HepG2 (cell line): ENCODE data around the gene API5. TPM values are rescaled to one million over a fixed set of nuclear protein-coding genes. Genes with fewer than 3 reads are reported as not detected.
A peak's percentile ranks its signal among the peaks of the same experiment; 100 is the strongest.

Experiments
- ATF4 ChIP-seq, 2 experiments: fragments of 450-650 bp in 1 of 2; sonication (generic) in 1 of 2; formaldehyde crosslinking; IDR thresholded peaks; 2 replicates each; pipeline versions ENCODE4 v1.5.0 to v1.8.0; 2020 to 2022; ENCODE audit warnings: mild to moderate bottlenecking in 1 of 2, missing genetic modification reagents in 1 of 2
- BORCS8-MEF2B ChIP-seq: sonication (generic); formaldehyde crosslinking; IDR thresholded peaks from 2 replicates; pipeline ENCODE4 v1.8.0; 2022; ENCODE audit warnings: mild to moderate bottlenecking, missing genetic modification reagents
- CREB1 ChIP-seq, 2 experiments: fragments of 450-650 bp in 1 of 2; IDR thresholded peaks; 2 replicates each; pipeline ENCODE4 v1.6.1; 2016 to 2017; ENCODE audit warnings: control low read depth in 1 of 2, mild to moderate bottlenecking in 1 of 2, missing compliant biosample characterization in 1 of 2, missing genetic modification characterization in 1 of 2
- FOSL2 ChIP-seq: sonication (generic); formaldehyde crosslinking; IDR thresholded peaks from 2 replicates; pipeline ENCODE4 v1.4.0; 2020; ENCODE audit warnings: missing genetic modification reagents
- HDAC6 ChIP-seq: fragments of 200-600 bp; sonication (generic); IDR thresholded peaks from 2 replicates; pipeline ENCODE4 v1.7.0; 2017; ENCODE audit warnings: mild to moderate bottlenecking, antibody characterized with exemption, low read length, low read depth
- MAZ ChIP-seq, 2 experiments: sonication (generic) in 1 of 2; formaldehyde crosslinking in 1 of 2; IDR thresholded peaks; 2 replicates each; pipeline versions ENCODE4 v1.5.0 to v1.6.1; 2012 to 2020; ENCODE audit warnings: low read depth in 2 of 2, mild to moderate bottlenecking in 2 of 2, borderline replicate concordance in 1 of 2, improper control_type of control experiment in 1 of 2, low read length in 1 of 2, missing genetic modification reagents in 1 of 2, moderate library complexity in 1 of 2
- NAIF1 ChIP-seq: sonication (generic); formaldehyde crosslinking; IDR thresholded peaks from 2 replicates; pipeline ENCODE4 v1.5.0; 2020; ENCODE audit warnings: mild to moderate bottlenecking, missing genetic modification reagents, borderline replicate concordance
- NCOA5 ChIP-seq: sonication (generic); formaldehyde crosslinking; IDR thresholded peaks from 2 replicates; pipeline ENCODE4 v1.4.0; 2020; ENCODE audit warnings: missing genetic modification reagents
- NR2F2 ChIP-seq: IDR thresholded peaks from 2 replicates; pipeline ENCODE4 v1.6.1; 2012; ENCODE audit warnings: low read depth, inconsistent platforms, borderline replicate concordance
- REL ChIP-seq: sonication (generic); formaldehyde crosslinking; conservative IDR thresholded peaks from 2 replicates; pipeline ENCODE4 v1.8.0; 2022; ENCODE audit warnings: mild to moderate bottlenecking, missing genetic modification reagents, moderate library complexity
- TEAD2 ChIP-seq: sonication (generic); formaldehyde crosslinking; IDR thresholded peaks from 2 replicates; pipeline ENCODE4 v1.9.0; 2021; ENCODE audit warnings: missing genetic modification reagents
- ZFP90 ChIP-seq: sonication (generic); formaldehyde crosslinking; IDR thresholded peaks from 2 replicates; pipeline ENCODE4 v1.8.0; 2022; ENCODE audit warnings: missing genetic modification reagents, mild to moderate bottlenecking, inconsistent platforms, borderline replicate concordance
- ZNF260 ChIP-seq: sonication (generic); formaldehyde crosslinking; IDR thresholded peaks from 2 replicates; pipeline ENCODE4 v1.4.0; 2020; ENCODE audit warnings: missing genetic modification reagents, low read depth, mild to moderate bottlenecking, borderline replicate concordance
- ZNF333 ChIP-seq: sonication (generic); formaldehyde crosslinking; IDR thresholded peaks from 2 replicates; pipeline ENCODE4 v1.4.0; 2020; ENCODE audit warnings: mild to moderate bottlenecking, missing genetic modification reagents, borderline replicate concordance
- ZNF839 ChIP-seq: sonication (generic); formaldehyde crosslinking; IDR thresholded peaks from 2 replicates; pipeline ENCODE4 v1.4.0; 2020; ENCODE audit warnings: missing genetic modification reagents, mild to moderate bottlenecking, borderline replicate concordance
- ZNF850 ChIP-seq: sonication (generic); formaldehyde crosslinking; conservative IDR thresholded peaks from 2 replicates; pipeline ENCODE4 v1.9.0; 2021; ENCODE audit warnings: mild to moderate bottlenecking, missing genetic modification reagents
- polyA plus RNA-seq, 8 experiments: library from polyadenylated mRNA; depleted of rRNA in 3 of 8; stranded (reverse) in 7 of 8; unstranded in 1 of 8; fragments of >200 nt; fragmentation: Illumina TruSeq in 4 of 8; extraction: Trizol in 4 of 8; gene quantifications; 2 replicates each; pipeline versions ENCODE4 v1.2.1 to v1.2.3, GENCODE V29; 2011 to 2016; ENCODE audit warnings: low read depth in 4 of 8, missing spikeins in 1 of 8, mixed read lengths in 1 of 8; ENCODE audit not compliant: insufficient read depth in 1 of 8
- total RNA-seq, 5 experiments: library from RNA; depleted of rRNA; stranded (reverse); fragments of >200 nt; fragmentation: Illumina TruSeq; extraction: Trizol; gene quantifications; 2 replicates each; pipeline ENCODE4 v1.2.3, GENCODE V29; 2016; ENCODE audit warnings: low read depth in 1 of 5
- TF ChIP-seq, protein P1 (sequence below): sonication (generic); formaldehyde crosslinking; IDR thresholded peaks from 2 replicates; pipeline ENCODE4 v1.5.1; 2020; ENCODE audit warnings: mild to moderate bottlenecking, missing genetic modification reagents, moderate library complexity
- TF ChIP-seq, protein P2 (sequence below): sonication (generic); formaldehyde crosslinking; IDR thresholded peaks from 2 replicates; pipeline ENCODE4 v1.9.0; 2021; ENCODE audit warnings: missing genetic modification reagents, borderline replicate concordance
- TF ChIP-seq, protein P3 (sequence below): sonication (generic); formaldehyde crosslinking; IDR thresholded peaks from 2 replicates; pipeline ENCODE4 v1.5.0; 2020; ENCODE audit warnings: missing genetic modification reagents, mild to moderate bottlenecking, borderline replicate concordance
- TF ChIP-seq, protein P4 (sequence below): sonication (generic); formaldehyde crosslinking; IDR thresholded peaks from 2 replicates; pipeline ENCODE4 v1.5.1; 2020; ENCODE audit warnings: mild to moderate bottlenecking, missing genetic modification reagents, borderline replicate concordance

Gene API5
- total and polyA plus RNA-seq, 2 of the 13 experiments (the other 11 are each of a cell fraction or from before 2014, with no cell fraction given): 21.6 to 59.0 TPM

GRCh38 chr11:43358801-43359421 is 47.1 kb downstream of the API5 start, which contains the start of gene TTC17 (continued):
- TF ChIP-seq MAZ (IDR thresholded peaks at IDR 0.05; ENCODE audit: borderline replicate concordance, low read depth, low read length) (peak; percentile 84; the same call in 1 of the 2 replicates), MAZ (CRISPR knock-in tag; IDR thresholded peaks at IDR 0.05; ENCODE audit: low read depth) (peak; percentile 95), HDAC6 (no peak), ZFP90 (CRISPR knock-in tag) (peak; percentile 56; the same call in 1 of the 2 replicates), CREB1 (IDR thresholded peaks at IDR 0.05) (0 out of 2 replicates have a peak, but pooled peaks have one; percentile 2), CREB1 (CRISPR knock-in tag; IDR thresholded peaks at IDR 0.05) (peak; percentile 55; the same call in 1 of the 2 replicates), ZNF333 (CRISPR knock-in tag) (peak; percentile 66; the same call in 1 of the 2 replicates), ZNF839 (no peak), FOSL2 (CRISPR knock-in tag) (peak; percentile 33), NR2F2 (no peak), TEAD2 (CRISPR knock-in tag) (no peak), ZNF850 (no peak), ATF4 (CRISPR knock-in tag; IDR thresholded peaks at IDR 0.05) (peak in 1 of 2 experiments; percentile 70; a peak in 2 of 4 replicates), REL (CRISPR knock-in tag) (peak; percentile 87; the same call in 1 of the 2 replicates), ZNF260 (CRISPR knock-in tag) (no peak), NCOA5 (CRISPR knock-in tag) (no peak), BORCS8-MEF2B (no peak), NAIF1 (no peak)
- TF ChIP-seq, protein P1, sequence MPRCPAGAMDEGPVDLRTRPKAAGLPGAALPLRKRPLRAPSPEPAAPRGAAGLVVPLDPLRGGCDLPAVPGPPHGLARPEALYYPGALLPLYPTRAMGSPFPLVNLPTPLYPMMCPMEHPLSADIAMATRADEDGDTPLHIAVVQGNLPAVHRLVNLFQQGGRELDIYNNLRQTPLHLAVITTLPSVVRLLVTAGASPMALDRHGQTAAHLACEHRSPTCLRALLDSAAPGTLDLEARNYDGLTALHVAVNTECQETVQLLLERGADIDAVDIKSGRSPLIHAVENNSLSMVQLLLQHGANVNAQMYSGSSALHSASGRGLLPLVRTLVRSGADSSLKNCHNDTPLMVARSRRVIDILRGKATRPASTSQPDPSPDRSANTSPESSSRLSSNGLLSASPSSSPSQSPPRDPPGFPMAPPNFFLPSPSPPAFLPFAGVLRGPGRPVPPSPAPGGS: peak; percentile 62; the same call in 1 of the 2 replicates
- TF ChIP-seq, protein P2, sequence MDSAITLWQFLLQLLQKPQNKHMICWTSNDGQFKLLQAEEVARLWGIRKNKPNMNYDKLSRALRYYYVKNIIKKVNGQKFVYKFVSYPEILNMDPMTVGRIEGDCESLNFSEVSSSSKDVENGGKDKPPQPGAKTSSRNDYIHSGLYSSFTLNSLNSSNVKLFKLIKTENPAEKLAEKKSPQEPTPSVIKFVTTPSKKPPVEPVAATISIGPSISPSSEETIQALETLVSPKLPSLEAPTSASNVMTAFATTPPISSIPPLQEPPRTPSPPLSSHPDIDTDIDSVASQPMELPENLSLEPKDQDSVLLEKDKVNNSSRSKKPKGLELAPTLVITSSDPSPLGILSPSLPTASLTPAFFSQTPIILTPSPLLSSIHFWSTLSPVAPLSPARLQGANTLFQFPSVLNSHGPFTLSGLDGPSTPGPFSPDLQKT (CRISPR knock-in tag): no peak
- TF ChIP-seq, protein P3, sequence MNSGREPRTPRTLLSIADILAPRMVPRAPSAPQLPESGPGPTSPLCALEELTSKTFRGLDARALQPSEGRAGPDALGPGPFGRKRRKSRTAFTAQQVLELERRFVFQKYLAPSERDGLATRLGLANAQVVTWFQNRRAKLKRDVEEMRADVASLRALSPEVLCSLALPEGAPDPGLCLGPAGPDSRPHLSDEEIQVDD: peak; percentile 27; the same call in 1 of the 2 replicates
- TF ChIP-seq, protein P4, sequence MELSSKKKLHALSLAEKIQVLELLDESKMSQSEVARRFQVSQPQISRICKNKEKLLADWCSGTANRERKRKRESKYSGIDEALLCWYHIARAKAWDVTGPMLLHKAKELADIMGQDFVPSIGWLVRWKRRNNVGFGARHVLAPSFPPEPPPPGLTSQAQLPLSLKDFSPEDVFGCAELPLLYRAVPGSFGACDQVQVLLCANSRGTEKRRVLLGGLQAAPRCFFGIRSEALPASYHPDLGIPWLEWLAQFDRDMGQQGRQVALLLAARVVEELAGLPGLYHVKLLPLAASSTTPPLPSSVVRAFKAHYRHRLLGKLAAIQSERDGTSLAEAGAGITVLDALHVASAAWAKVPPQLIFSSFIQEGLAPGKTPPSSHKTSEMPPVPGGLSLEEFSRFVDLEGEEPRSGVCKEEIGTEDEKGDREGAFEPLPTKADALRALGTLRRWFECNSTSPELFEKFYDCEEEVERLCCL (CRISPR knock-in tag): no peak
